Epidermal melanocyte (primary cell): Measurements from ENCODE around the gene IGF2.

Experiments used
- DNase-seq: peaks from one replicate; pipeline ENCODE4 v3.0.0; 2011; ENCODE audit warnings: low spot score; ENCODE audit not compliant: insufficient read length

IGF2 gene

DNA sequence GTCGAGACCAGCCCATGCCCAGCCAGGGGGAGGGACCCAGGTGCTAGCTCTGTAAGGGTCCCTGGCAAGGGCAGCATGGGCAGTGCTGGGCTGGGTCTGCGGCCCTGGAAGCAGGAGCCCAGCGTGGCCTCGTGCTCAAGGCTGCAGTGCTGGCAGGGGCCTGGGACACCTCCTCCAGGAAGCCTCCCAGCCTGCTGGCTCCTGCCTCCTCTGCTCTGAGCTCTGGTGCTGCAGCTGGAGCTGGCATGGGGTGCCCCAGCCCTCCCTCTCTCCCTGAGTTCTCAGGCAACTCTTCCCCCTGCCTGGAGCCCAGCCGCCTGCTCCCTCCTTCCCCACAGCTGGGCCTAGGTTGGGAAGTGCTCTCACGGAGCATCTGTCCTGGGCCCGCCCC is 15.0 kb upstream of the IGF2 start:
- no peak for DNase-seq

DNA sequence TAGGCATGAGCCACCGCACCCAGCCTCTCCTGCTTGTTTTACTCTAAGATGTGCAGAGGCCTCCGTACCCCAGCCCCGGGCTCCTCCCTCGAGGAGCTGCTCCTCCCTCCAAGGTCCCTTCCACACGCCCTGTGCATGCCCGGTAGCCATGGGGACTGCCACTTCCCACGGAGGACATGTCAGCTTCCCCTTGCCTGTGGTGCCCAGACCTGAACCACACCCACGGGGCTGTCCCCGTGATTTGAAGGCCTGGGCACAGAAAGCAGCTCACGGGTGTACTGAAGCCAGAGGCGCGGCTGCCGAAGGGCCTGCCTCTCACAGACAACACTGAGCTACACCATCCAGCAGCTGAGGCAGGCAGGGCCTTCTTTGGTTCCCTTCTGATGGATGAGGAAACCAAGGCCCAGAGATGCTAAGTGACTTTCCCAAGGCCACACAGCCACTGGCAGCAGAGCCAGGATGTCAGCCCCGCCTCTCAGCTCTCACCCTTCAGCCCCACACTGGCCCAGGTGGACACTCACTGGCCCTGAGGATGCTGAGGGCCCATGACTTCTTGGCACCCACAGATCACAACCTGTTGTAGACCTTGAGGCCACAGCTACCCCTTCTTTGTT is 14.5 kb upstream of the IGF2 start:
- no peak for DNase-seq

DNA sequence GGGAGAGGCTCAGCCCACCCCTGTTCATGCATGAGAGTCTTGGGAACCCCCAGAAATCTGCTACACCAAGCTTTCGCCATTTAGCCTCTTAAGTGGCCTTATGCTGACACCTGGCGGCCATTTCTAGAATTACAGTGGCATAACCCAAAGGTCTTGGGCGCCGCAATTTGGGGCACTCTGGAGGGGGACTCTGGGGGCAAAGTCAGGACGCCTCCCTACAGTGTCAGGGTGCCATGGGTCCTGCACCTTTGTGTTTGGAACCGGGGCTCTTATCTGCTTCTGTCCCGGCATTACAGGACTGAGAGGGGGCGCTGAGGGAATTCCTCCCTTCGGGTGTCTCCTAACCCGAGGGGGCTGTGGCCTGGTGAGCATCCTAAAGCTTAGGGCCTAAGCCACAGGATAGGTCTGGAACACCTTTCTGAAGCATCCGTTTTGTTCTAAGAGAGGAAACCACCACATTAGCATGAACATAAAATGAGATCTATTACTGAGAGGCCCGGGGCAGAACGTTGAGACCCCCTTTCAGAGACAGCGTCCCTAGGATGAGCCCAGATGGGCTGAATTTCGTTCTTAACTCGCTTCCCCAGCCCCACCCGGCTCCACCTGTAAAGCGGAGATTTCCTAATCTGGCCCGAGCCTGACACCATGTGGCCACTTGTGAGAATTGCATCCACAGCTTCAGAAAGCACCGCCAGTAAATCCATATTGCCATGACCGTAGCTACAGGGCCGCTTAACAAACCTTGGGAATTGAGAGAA is 12.5 kb upstream of the IGF2 start:
- peak; percentile 94 for DNase-seq

DNA sequence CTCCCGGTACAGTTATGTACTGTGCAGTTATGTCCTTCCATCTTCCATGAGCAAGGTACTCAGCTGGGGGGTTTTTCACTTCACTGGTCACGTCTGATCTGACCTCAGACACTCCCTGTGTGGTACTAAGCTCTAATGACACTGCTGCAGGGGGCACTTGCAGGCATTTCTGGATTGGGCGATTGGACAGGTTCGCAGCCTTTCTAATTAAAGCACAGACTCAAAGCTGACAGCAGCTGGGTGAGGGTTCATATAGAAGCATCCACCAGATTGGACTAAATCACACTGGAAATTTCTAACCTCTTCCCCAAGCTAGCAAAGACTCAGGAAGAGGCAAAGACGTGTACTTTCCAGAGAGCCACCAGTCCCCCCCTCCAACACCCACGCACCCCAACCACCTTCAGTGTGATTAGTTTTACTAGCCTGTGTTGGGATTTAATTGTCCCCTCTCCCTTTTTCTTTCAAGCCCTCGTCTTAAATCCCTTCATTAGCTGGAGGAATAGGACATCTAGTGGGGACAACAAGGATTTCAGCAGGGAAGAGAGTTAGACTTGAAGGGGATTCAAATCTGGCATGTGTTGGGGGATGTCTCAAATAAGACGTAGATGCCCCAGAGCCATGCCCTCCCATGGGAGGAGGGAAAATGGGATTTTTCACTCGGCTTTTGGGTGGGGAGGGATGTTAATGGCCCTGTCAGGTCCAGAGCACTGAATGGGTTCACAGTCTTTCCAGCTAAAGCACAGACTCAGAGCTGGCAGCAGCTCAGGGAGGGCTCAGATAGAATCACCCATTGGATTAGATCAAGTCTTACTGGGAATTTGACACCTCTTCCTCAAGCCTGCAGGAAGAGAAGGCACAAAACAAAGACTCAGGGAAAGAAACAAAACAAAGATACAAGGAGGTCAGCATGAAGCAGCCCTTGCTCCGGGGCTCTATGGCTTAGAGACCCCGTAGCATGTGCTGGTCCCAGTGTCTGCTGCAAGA is 11.0 kb upstream of the IGF2 start:
- no peak for DNase-seq

DNA sequence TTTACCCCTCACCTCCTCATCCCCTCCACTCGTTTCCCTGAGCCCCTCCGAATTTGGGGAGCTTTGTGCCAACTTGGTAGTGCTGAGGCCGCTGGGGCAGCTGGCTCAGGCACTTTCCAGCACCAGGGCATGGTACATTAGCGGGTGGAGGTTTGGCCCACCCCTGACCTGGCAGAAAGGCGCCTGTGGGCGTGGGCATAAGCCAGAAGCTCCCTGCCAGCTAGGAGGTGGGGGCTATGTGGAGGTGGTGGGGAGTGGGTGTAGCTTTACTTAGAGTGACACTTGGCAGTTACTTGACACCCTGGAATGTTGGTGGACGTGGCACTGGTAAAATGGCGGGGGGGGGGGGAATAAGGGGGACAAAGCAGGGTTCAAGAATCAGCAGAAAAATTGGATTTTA is 10.3 kb upstream of the IGF2 start:
- no peak for DNase-seq

DNA sequence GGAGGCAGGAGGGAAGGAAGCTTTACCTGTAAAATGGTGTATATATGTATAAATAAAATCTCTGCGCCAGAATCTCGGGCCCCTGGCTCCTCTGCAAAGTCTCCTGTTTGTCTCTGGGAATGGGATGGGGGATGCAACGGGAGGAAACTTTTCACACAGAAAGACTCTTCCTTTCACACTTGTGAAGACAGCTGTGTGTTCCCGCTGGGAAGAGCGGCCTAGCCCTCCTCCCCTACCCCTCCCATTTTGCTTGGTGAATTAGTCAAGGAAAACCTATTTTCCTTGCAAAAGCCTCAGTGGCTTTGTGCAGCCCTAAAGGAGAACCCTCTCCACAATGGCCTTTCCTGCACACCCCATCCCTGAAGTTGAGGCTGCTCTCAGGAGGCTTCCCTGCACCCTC is 9.4 kb upstream of the IGF2 start:
- no peak for DNase-seq

DNA sequence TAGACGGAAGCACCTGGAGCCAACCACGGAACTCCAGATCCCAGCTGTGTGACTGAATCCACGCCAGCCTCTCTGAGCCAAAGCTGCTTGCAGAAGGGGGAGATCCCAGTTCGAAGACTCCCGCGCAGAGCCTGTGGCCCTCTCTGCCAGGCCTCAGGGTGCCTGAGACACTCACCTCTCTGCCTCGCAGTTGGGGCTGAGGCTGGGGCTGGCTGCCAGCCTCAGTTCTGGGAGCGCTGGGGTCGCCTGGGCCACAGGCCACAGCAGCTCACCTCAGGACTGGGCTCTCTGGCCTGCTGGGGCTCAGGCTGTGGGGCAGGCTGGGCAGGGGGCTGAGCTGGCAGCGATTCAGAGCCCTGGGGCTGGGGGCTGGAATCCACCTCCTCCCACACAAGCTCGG is 8.2 kb upstream of the IGF2 start:
- DNase-seq = no peak

DNA sequence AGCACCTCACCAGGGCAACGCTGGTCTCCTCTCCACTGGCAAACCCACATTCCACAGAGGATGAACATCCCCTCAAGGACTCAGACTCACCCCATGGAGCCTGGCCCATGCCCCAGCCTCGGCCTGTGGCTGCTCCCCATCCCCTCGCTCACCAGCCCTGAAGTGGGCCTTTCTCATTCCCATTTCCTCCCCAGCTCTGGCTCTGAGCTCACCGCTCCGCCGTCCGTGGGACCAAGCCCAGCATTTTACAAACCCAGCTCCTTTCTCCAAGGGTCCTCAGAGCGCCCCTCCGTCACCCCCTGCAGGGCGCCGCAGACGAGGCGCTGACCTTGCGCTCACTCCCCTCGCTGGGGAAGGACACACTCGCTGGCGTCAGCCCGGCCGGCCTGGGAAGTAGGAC is 6.9 kb upstream of the IGF2 start:
- DNase-seq = no peak

DNA sequence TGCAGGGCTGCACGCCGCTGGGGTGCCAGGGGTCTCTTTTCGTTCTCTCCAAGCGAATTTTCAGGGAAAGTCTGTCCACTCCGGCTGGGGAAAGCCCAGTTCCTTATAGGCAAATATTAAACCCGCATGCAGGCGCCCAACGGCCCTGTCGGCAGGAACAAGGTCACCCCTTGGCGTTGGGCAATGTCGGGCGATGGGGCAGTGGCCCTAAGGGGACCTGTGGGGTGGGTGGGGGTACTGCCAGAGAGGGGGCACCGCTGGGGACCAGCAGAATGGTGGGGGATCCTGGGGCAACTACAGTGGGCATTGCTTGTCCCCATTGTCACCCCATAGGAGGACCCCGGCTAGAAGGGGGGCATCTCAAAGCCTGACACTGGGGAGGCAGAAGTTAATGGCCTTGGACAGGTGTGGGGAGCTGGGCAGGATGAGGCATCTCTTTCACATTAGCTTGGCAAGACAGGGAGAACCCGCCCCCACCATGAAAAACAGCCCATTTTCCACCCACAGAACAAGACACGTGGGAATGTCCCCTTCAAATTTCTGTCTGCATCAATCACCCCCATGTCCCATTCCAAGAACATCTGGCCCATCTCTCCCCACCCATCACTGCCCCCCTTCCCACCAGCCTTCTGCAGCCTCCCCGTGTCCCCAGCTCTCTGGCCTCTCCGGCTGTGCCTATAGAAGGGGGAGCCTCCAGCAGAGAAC is 5.5 kb upstream of the IGF2 start:
- no peak for DNase-seq

DNA sequence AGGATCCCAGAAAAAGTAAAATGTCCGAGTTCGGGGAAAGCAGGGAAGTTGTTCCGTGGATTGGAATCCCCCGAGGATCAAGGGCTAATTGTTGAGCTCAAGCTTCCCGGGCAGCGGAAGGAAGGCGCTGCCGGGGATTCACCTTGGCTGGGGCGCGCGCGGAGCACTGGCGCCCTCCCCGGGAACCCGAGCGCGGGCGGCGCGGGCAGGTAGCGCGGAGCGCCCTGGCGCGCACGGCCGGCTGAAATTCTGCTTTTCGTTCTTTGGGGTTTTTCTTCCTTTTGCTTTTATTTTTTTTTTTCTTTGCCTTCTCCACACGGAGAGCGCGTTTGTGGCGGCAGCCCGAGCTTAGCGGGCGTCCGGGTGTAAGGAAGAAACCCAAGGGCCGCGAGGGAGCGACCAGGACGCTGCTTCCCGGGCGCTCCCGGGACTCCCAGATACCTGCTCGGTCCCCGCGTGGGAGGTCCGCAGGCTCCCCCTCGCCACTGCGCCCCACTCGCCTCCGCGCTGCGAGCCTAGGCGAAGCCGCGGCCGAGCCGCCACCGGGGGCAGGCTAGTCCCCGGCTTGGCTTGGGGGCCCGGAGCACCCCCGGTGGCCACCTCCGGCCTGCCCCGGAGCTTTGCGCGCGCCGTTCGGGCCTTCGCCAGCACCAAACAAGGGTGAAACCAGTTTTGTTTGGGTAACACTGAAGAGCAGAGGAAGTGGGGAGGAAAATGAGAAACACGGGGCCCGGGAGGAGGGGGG is 4.8 kb upstream of the IGF2 start:
- DNase-seq = no peak

DNA sequence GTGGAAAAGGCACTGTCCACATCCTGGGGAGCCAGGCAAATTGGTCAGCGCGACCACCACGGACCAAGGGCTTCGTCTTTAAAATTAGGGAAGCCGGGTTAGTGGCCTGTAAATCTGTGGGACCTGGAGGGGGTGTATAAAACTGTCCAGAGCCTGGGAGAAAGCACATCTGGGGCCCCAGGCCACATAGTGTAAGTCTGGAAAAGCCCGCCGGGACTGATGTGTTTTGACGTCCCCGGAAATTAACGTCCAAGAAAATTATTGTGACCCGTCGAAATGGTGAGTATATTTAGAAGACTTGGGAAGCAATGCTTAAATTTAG is 4.2 kb upstream of the IGF2 start:
- DNase-seq = no peak

DNA sequence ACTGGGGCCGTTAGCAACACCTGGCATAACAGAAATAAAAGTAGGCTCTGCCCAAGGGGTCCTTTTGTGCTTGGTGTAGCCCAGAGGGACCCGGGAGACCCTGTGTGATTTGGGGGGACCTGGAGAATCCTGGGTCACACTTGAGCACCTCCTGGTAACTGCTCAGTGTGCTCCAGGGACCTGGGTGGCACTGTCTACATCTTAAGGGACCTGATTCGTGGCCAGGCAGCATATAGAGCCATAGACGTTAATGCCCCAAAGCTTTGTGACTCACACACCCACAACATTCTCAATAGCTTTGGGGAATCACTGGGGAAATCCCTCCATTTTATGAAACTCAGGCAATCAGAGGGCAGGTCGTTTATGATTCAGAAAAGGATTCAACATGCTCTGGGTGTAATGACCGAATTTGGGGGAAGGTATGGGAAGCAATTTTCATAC is 3.6 kb upstream of the IGF2 start:
- DNase-seq = no peak

DNA sequence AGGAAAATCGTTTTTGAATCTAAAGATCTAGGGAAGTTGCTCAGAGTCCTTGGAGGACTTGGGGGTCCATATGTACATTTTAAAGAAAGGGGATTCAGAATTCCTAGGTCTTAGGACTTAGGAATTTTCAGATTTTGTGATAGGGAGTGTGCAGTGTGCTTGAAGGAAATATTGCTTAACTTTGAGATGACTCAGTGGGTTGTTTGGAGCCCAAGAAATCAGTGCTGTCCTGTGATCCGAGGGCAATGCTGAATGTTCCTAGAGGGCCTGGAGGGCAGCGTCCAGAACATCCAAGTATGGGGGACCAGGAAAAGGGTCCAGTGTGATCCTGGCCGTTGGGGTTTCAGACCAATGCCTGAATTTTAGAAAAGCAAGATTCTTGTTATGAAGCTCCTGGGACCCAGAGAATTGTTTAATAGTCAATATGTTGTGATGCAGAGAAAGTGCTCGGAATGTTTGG is 3.1 kb upstream of the IGF2 start:
- no peak for DNase-seq

DNA sequence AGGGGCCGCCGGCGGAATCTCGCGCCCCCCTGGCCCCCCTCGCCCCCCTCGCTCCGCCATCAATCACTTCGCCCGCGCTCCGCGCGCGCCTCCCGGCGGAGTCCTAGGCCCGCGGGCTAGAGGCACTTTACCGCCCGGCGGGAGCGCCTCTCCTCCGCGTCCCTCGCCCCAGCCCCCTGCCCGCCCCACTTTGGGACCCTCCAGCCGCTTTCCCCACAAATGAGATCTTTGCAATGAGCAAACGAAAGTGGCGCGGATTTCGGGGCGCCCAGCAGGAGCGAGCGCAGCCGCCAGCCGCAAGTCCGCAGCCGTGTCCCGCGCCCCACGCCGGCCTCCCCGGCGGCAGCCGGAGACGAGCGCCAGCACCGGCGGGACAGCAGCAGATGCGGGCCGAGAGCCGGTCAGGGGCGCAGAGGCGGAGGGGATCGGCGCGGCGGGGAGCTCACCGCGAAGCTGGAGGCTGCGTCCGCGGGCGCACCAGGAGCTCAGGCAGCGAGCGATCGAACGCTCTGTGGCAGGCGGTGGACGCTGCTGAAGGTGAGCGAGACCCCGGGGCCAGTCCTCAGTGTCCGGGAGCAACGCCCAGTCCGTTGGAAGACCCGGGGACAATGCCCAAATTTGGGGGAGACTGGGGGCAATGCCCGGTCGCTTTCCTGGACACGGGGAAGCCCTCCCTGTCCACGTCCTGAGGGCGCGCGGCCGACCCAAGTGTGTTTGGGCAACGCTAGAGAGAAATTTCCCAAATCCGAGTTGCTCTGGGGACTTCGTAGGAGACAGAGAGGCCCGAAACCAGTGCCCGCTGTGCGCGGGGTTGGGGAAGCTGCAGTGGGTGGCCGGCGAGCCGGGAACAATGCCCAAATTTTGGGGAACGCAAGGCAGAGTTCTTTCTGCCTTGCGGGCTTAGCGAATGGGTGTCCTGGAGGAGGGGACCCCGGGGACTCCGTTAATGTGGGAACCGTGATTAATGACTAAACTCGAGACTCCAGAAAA is 1.5 kb upstream of the IGF2 start:
- DNase-seq = no peak

DNA sequence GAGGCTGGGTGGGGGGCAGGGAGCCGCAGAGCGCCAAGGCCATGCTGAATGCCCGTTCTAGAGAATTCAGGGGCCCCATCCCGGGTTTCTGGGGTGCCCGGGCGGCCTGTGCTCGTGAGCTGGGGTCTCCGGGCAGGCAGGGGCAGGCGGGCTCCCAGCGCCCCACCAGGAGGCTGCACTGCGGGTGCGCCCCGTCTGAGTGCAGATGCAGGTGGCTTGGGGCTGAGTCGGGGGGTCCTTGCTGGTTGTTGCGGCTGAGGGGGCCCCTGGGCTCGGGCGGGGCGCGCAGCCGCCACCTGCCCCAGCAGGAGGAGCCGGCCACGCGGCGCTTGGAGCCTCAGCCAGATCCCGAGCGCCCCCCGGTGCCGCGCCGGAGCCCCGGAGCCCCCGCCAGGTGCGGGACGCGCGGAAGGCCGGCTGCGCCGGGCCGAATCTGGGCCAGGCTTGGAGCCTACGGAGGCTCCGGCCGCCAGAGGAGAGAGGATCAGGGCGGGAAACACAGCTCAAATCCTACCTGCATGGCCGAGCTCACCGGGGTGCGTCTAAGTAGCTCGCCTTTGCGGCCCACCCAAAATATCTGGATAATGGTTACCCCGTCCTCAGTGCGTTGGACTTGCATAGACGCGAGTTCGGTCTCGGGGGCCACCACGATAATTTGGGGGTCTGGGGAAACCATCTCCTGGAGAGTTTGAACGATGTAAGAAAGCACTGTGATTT is 590 bp upstream of the IGF2 start:
- no peak for DNase-seq

DNA sequence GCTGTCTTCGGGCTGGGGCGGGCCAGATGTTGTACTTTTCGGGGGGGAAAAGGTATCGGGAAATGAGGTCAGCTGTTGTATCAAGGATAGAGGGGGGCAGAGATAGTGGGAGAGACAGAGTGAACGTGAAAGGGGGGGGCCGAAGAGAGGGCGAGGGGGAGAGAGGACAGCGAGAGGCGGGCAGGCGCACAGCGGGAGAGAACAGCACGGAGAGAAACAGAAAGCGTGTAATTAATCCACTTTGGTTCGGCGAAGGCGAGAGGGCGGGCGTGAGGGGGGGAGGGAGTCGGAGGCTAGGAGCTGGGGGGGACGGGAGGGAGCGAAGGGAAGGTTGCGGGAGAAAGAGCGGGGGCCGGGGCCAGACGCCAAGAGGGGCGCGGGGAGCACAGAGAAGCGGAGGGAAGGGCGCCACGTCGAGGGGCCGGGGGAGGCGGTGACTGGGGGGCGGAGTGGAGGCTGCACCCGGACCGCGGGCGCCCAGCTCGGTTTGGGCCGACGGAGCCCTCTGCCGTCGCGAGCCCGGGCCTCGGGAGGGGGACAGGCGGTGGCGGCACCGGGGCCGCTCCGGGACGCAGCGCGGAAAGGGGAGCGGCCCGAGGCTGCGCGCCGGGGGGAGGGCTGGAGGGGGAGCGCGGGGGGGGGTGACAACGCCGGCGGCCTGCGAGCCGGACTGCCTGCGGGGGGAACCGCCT is 612 bp downstream of the IGF2 start:
- DNase-seq = no peak

DNA sequence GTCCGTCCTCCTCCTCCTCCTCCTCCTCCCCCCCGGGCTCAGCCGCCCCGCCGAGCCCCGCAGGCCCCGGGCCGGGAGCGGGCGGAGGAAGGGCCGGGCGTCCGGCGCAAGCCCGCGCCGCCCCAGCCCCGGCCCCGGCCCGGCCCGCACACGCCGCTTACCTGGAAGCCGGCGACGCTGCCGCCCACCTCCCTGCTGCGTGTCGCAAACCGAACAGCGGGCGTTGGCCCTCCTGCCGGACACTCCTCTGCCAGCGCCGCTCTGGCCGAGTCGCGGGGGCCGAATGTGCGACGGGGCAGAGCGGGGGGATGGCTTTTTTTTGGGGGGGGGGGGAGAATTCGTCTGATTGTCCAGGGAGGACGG is 1.1 kb downstream of the IGF2 start:
- no peak for DNase-seq
